GM12874 (cell line): ENCODE measurements around the gene KIF21A.

Source experiments
- CTCF ChIP-seq: IDR thresholded peaks from 2 replicates; pipeline ENCODE4 v1.5.1; 2011; ENCODE audit warnings: low read depth, mild to moderate bottlenecking, control low read depth, low read length, moderate library complexity; ENCODE audit not compliant: insufficient read depth

KIF21A gene

GRCh38 chr12:39341179-39341578 lies 101.7 kb downstream of the KIF21A start:
- TF ChIP-seq CTCF, result no peak

DNA sequence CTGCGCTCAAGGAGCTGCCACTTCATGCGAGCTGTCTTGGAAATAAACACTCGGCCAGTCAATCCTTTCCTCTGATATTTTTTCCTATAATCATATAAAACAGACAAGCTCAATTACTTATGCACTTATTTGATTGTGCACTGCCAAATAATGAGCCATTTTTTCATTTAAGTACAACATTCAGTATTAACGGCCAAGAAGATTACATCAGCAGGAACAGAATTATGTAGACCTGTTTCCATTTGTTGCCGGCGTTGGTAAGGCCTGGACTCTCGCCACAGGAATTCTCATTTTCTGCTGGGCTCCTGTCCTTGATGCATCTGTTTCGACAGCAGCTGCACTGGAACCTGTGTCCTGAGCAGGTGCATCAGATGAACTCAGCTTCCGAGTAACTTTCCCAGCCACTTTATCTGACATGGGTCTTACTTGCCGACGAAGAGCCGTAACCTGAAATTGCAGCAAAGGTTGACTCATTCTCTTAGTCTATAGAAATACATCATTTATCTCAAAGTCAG lies 110.2 kb downstream of the KIF21A start:
- no peak for TF ChIP-seq CTCF

- TF ChIP-seq CTCF, result no peak
These were observed 111.2 kb downstream of the KIF21A start for GRCh38 chr12:39331539-39332261.

GRCh38 chr12:39329876-39330275 lies 113.0 kb downstream of the KIF21A start:
- no peak for TF ChIP-seq CTCF

DNA sequence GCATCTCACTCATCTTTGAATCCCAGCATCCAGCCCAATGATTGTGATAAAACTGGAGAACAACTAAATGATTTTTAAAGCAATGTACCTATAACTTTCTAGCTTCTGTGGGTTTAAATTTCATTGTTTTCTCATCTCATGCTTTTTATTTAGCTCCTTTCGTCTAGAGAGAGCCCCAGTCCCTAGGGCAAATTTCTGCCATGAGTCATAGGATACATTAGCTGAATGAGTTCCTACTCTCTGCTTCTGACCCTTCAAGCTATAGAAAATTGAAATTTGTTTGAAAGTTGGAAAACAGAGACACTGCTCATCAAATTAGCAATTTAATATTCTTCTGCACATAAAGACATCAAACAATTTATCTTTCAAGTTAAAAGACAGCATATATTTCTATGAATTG lies 113.9 kb downstream of the KIF21A start:
- no peak for TF ChIP-seq CTCF

GRCh38 chr12:39327965-39328364 lies 115.0 kb downstream of the KIF21A start:
- no peak for TF ChIP-seq CTCF

DNA sequence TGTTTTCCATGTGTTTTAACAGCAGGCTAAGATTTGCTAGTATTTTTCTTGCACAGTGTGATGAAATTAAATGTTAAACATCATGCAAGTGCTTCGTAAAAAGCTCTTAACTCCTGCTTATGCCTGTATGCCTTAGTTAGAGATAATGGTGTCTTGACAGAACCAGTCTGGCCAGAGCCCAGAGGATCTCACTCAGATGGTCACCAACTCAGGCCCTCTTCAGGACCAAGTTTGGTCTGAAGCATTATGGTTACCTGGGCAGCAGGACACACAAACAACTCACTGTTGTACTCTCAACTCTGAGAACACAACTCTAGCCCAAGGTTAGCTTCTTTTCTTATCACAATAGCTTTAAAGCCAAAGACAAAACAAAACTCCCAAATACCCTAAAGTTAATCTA lies 115.4 kb downstream of the KIF21A start:
- no peak for TF ChIP-seq CTCF
